Lower lobe of right lung (tissue), 2 donors: ENCODE data around the gene HPGDS. TPM values are rescaled to one million over a fixed set of nuclear protein-coding genes. Genes with fewer than 3 reads are reported as not detected.

Experiments
- ATAC-seq, 2 donors: fragments of 200-7000 bp; cut with Tn5 transposase; one replicate each; pipeline ENCODE4 v1.9.1; 2020 to 2022; ENCODE audit warnings: mild to moderate bottlenecking in 2 of 2, moderate library complexity in 2 of 2
- DNase-seq: peaks from one replicate; pipeline ENCODE4 v3.0.0-alpha.2; 2020
- H3K27ac ChIP-seq: fragments of 200-600 bp; one replicate; pipeline ENCODE4 v1.8.0; 2022
- H3K27me3 ChIP-seq: fragments of 200-600 bp; one replicate; pipeline ENCODE4 v1.8.0; 2022; ENCODE audit warnings: low read depth
- H3K36me3 ChIP-seq: fragments of 200-600 bp; one replicate; pipeline ENCODE4 v1.8.0; 2022; ENCODE audit warnings: mild to moderate bottlenecking
- H3K4me1 ChIP-seq: fragments of 200-600 bp; one replicate; pipeline ENCODE4 v1.8.0; 2022
- H3K4me3 ChIP-seq: fragments of 200-600 bp; one replicate; pipeline ENCODE4 v1.8.0; 2022; ENCODE audit warnings: mild to moderate bottlenecking
- H3K9me3 ChIP-seq: fragments of 200-600 bp; one replicate; pipeline ENCODE4 v1.8.0; 2022
- CTCF ChIP-seq: fragments of 200-600 bp; IDR thresholded peaks from one replicate; pipeline ENCODE4 v1.8.0; 2022; ENCODE audit warnings: antibody characterized with exemption, mild to moderate bottlenecking
- intact Hi-C: fragments of 100-400 bp; cut with DNase I; formaldehyde crosslinking; loops from one replicate; pipeline ENCODE4 v1.11.0; 2022
- total RNA-seq: library from RNA; stranded (reverse); fragmentation: NEBNext Ultra II Directional; extraction: Animal tissue kit (Norgen Biotek cat#: 25700); gene quantifications from one replicate; pipeline ENCODE4 v1.2.1, GENCODE V29; 2021
- donor health status: DM: no; HTN: yes; CAD: no; lungs with severe emphysema.

HPGDS gene
- total RNA-seq, 1 donor from 2014 or later: 12.5 TPM

- H3K27me3 ChIP-seq: no peaks in the 10 kb centered on the region
- ATAC-seq: no peak
These were observed 65.1 kb downstream of the HPGDS start for GRCh38 chr4:94277534-94277933.

GRCh38 chr4:94276204-94276603 lies 66.4 kb downstream of the HPGDS start:
- TF ChIP-seq CTCF: no peak
- Histone ChIP-seq H3K27me3 (no peaks in the 10 kb centered on the region), H3K4me1 (no peaks in the 10 kb centered on the region), H3K9me3 (no peaks in the 10 kb centered on the region), H3K36me3 (peaks cover 98% of the 10 kb centered on the region), H3K27ac (no peak overlapping the region), H3K4me3 (no peak overlapping the region)
- DNase-seq (no peak), ATAC-seq (no peak)
- intact Hi-C loops: no loop called here

More at GRCh38 chr4:94277534-94277933, 65.1 kb downstream of the HPGDS start:
- Histone ChIP-seq H3K4me1 (no peaks in the 10 kb centered on the region), H3K27ac (no peak overlapping the region), H3K36me3 (peaks cover 93% of the 10 kb centered on the region), H3K9me3 (no peaks in the 10 kb centered on the region), H3K4me3 (no peak overlapping the region)
- no peak for TF ChIP-seq CTCF
- intact Hi-C loops: no loop called here
- no peak for DNase-seq

GRCh38 chr4:94274912-94275311 lies 67.7 kb downstream of the HPGDS start:
- Histone ChIP-seq H3K4me3 (no peak overlapping the region), H3K27ac (no peak overlapping the region), H3K9me3 (no peaks in the 10 kb centered on the region), H3K4me1 (no peaks in the 10 kb centered on the region), H3K27me3 (no peaks in the 10 kb centered on the region), H3K36me3 (peaks cover 93% of the 10 kb centered on the region)
- ATAC-seq (no peak), DNase-seq (no peak)
- intact Hi-C loops: no loop called here
- no peak for TF ChIP-seq CTCF

GRCh38 chr4:94271248-94271647 lies 71.4 kb downstream of the HPGDS start:
- DNase-seq (no peak), ATAC-seq (no peak)
- peaks cover 64% of the 10 kb centered on the region for H3K36me3 ChIP-seq
- H3K4me3 ChIP-seq: no peak overlapping the region
- H3K4me1 ChIP-seq: no peaks in the 10 kb centered on the region
- H3K27ac ChIP-seq: no peak overlapping the region
- intact Hi-C loops: no loop called here
- no peaks in the 10 kb centered on the region for H3K9me3 ChIP-seq
- no peak for TF ChIP-seq CTCF
- H3K27me3 ChIP-seq: no peaks in the 10 kb centered on the region

- Histone ChIP-seq H3K27me3 (no peaks in the 10 kb centered on the region), H3K9me3 (no peaks in the 10 kb centered on the region), H3K4me1 (no peaks in the 10 kb centered on the region), H3K4me3 (no peak overlapping the region), H3K36me3 (peaks cover 30% of the 10 kb centered on the region), H3K27ac (no peak overlapping the region)
- no peak for DNase-seq
- ATAC-seq: no peak
- no peak for TF ChIP-seq CTCF
- intact Hi-C loops: no loop called here
These were observed 75.6 kb downstream of the HPGDS start for GRCh38 chr4:94267037-94267436.
